Measurements from ENCODE around the gene UST.

The UST gene

DNA sequence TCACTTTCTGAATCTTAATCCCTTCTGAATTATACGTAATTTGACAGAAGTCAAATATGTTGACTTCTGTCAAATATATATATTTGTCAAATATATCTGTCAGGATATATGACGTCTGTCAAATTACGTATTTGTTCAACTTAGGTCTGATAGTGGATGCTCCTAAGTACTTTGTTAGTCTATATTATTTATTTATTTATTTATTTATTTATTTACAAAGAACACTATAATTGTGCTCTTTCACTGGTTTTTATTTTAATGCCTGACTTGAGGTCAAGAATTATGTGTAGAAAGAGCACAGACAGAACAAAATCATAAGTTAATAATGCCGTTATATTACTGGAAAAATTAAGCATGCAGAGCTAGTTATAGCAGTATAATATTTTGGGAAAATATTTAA, 81.2 kb downstream of the UST start:
- Histone ChIP-seq H3K4me2 (ENCODE audit: low read depth, low read length, poor library complexity, severe bottlenecking) (no peak overlapping the region), H3K27me3 (ENCODE audit: low read length) (no peaks in the 10 kb centered on the region), H3K36me3 (ENCODE audit: low read length) (no peaks in the 10 kb centered on the region), H3K9ac (ENCODE audit: low read length) (no peak overlapping the region), H3K4me3 (ENCODE audit: insufficient read depth, low read length, poor library complexity, severe bottlenecking) (no peak overlapping the region), H3K9me2 (replicated peaks; ENCODE audit: insufficient read depth, low read length) (no peaks in the 10 kb centered on the region), H4K20me1 (ENCODE audit: low read depth, low read length) (no peaks in the 10 kb centered on the region), H3K9me3 (ENCODE audit: insufficient read depth, low read length) (no peaks in the 10 kb centered on the region), H3K27ac (ENCODE audit: low read depth, low read length) (no peak overlapping the region), H3F3A (ENCODE audit: insufficient read depth) (no peaks in the 10 kb centered on the region), H2AFZ (ENCODE audit: low read depth, low read length, severe bottlenecking) (no peak overlapping the region), H3K79me2 (ENCODE audit: insufficient read depth, low read length) (no peaks in the 10 kb centered on the region)
- TF ChIP-seq EZH2phosphoT487 (conservative IDR thresholded peaks at IDR 0.05; ENCODE audit: low read length): no peak
- TF ChIP-seq, protein P1, sequence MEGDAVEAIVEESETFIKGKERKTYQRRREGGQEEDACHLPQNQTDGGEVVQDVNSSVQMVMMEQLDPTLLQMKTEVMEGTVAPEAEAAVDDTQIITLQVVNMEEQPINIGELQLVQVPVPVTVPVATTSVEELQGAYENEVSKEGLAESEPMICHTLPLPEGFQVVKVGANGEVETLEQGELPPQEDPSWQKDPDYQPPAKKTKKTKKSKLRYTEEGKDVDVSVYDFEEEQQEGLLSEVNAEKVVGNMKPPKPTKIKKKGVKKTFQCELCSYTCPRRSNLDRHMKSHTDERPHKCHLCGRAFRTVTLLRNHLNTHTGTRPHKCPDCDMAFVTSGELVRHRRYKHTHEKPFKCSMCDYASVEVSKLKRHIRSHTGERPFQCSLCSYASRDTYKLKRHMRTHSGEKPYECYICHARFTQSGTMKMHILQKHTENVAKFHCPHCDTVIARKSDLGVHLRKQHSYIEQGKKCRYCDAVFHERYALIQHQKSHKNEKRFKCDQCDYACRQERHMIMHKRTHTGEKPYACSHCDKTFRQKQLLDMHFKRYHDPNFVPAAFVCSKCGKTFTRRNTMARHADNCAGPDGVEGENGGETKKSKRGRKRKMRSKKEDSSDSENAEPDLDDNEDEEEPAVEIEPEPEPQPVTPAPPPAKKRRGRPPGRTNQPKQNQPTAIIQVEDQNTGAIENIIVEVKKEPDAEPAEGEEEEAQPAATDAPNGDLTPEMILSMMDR (IDR thresholded peaks at IDR 0.05; ENCODE audit: insufficient read depth, low read length, poor library complexity, severe bottlenecking): no peak

DNA sequence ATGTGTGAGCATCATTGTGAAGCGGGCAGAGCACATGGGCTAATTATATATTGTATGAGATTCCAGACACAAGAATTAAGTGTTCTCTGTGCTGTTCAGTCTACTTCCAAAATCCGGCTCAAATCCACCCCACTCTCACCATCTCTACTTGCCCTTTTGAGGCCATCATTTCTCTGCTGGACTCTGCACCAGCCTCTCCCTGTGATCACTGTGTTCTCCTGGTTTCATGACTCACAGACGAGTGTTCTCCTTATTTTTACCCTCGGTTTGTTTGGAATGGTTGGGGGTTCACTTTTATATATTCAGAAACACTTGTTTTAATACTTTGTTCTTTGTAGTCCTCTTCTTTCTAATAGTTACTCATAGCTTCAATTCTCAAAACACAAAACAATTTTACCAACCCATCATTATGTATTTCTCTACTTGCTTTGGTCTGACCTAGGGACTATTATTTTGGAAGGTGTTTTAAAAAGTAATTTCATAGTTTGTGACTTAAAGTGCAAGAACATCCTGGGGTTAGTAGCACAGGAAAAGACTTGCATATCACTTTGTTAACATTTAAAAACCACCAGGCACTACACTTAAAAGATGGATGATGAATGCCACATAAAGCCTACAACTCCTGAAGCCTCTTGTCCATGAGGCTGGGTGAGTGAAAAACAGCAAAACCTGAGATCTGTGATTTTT, 82.7 kb downstream of the UST start:
- no peaks in the 10 kb centered on the region for H3K79me2 ChIP-seq (ENCODE audit: insufficient read depth, low read length)
- no peaks in the 10 kb centered on the region for H3K36me3 ChIP-seq (ENCODE audit: low read length)
- TF ChIP-seq EZH2phosphoT487 (conservative IDR thresholded peaks at IDR 0.05; ENCODE audit: low read length): no peak
- TF ChIP-seq, protein P1 (IDR thresholded peaks at IDR 0.05; ENCODE audit: insufficient read depth, low read length, poor library complexity, severe bottlenecking): no peak
- no peaks in the 10 kb centered on the region for H3F3A ChIP-seq (ENCODE audit: insufficient read depth)
- no peak overlapping the region for H3K4me3 ChIP-seq (ENCODE audit: insufficient read depth, low read length, poor library complexity, severe bottlenecking)
- H2AFZ ChIP-seq (ENCODE audit: low read depth, low read length, severe bottlenecking): no peak overlapping the region
- H3K9me2 ChIP-seq (replicated peaks; ENCODE audit: insufficient read depth, low read length): no peaks in the 10 kb centered on the region
- H3K27me3 ChIP-seq (ENCODE audit: low read length): no peaks in the 10 kb centered on the region
- no peak overlapping the region for H3K27ac ChIP-seq (ENCODE audit: low read depth, low read length)
- H3K4me2 ChIP-seq (ENCODE audit: low read depth, low read length, poor library complexity, severe bottlenecking): no peak overlapping the region
- no peaks in the 10 kb centered on the region for H3K9me3 ChIP-seq (ENCODE audit: insufficient read depth, low read length)
- no peak overlapping the region for H3K9ac ChIP-seq (ENCODE audit: low read length)
- no peaks in the 10 kb centered on the region for H4K20me1 ChIP-seq (ENCODE audit: low read depth, low read length)

DNA sequence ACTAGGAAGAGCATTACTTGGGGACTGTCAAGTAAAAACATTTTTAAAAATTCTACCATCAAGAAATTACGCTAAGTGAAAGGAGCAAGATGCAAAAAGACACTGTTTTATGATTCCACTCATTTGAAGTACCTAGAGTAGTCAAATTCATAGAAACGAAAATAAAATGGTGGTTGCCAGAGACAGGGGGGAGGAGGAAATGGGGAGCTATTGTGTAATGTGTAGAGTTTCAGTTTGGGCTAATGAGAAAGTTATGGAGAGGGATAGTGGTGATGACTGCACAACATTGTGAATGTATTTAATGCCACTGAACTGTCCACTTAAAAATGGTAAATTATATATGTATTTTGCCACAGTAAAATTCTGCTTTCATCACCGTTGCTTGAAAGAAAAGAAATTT, 83.8 kb downstream of the UST start:
- Histone ChIP-seq H3K4me2 (ENCODE audit: low read depth, low read length, poor library complexity, severe bottlenecking) (no peak overlapping the region), H2AFZ (ENCODE audit: low read depth, low read length, severe bottlenecking) (no peak overlapping the region), H3K27ac (ENCODE audit: low read depth, low read length) (no peak overlapping the region), H3K4me3 (ENCODE audit: insufficient read depth, low read length, poor library complexity, severe bottlenecking) (no peak overlapping the region), H3F3A (ENCODE audit: insufficient read depth) (no peaks in the 10 kb centered on the region), H3K79me2 (ENCODE audit: insufficient read depth, low read length) (no peaks in the 10 kb centered on the region), H3K27me3 (ENCODE audit: low read length) (no peaks in the 10 kb centered on the region), H3K9me2 (replicated peaks; ENCODE audit: insufficient read depth, low read length) (no peaks in the 10 kb centered on the region), H4K20me1 (ENCODE audit: low read depth, low read length) (no peaks in the 10 kb centered on the region), H3K9me3 (ENCODE audit: insufficient read depth, low read length) (no peaks in the 10 kb centered on the region), H3K36me3 (ENCODE audit: low read length) (no peaks in the 10 kb centered on the region), H3K9ac (ENCODE audit: low read length) (no peak overlapping the region)
- TF ChIP-seq, protein P1 (IDR thresholded peaks at IDR 0.05; ENCODE audit: insufficient read depth, low read length, poor library complexity, severe bottlenecking): no peak
- no peak for TF ChIP-seq EZH2phosphoT487 (conservative IDR thresholded peaks at IDR 0.05; ENCODE audit: low read length)

Data from SU-DHL-6 (cell line).